Ishikawa (cell line): ENCODE measurements around the gene TMEM150B.

Source experiments
- EGR1 ChIP-seq: IDR thresholded peaks from 2 replicates; pipeline ENCODE4 v1.6.1; 2012
- EP300 ChIP-seq: IDR thresholded peaks from 2 replicates; pipeline ENCODE4 v1.6.1; 2012; ENCODE audit warnings: borderline replicate concordance
- RAD21 ChIP-seq: IDR thresholded peaks from 2 replicates; pipeline ENCODE4 v1.6.1; 2012; ENCODE audit warnings: low read depth
- REST ChIP-seq: IDR thresholded peaks from 2 replicates; pipeline ENCODE4 v1.6.1; 2012; ENCODE audit warnings: low read depth, mild to moderate bottlenecking

GRCh38 chr19:55277494-55277893 lies 47.6 kb downstream of the TMEM150B start:
- TF ChIP-seq REST (no peak), EGR1 (no peak), EP300 (no peak), RAD21 (no peak)
